SU-DHL-6 (cell line): Measurements from ENCODE around the gene NMU.

ENCODE experiments used
- H2AFZ ChIP-seq: fragments of 200-600 bp; sonication (generic); 2 replicates; pipeline ENCODE4 v1.6.1; 2014; ENCODE audit warnings: low read depth, mild to moderate bottlenecking, moderate library complexity, mixed read lengths, antibody characterized with exemption, low read length; ENCODE audit not compliant: severe bottlenecking
- H3F3A ChIP-seq: fragments of 200-600 bp; shearing (Covaris generic); 2 replicates; pipeline ENCODE4 v1.6.0; 2016; ENCODE audit warnings: antibody characterized with exemption, mild to moderate bottlenecking; ENCODE audit not compliant: insufficient read depth
- H3K27ac ChIP-seq: fragments of 200-600 bp; sonication (generic); 2 replicates; pipeline ENCODE4 v1.5.1; 2016; ENCODE audit warnings: low read depth, mild to moderate bottlenecking, low read length, moderate library complexity, mixed read lengths
- H3K27me3 ChIP-seq: fragments of 200-600 bp; sonication (generic), shearing (Covaris generic); 2 replicates; pipeline ENCODE4 v1.6.0; 2014; ENCODE audit warnings: mild to moderate bottlenecking, low read length
- H3K36me3 ChIP-seq: fragments of 200-600 bp; sonication (generic); 2 replicates; pipeline ENCODE4 v1.6.1; 2014; ENCODE audit warnings: mild to moderate bottlenecking, low read length, mixed read lengths
- H3K4me2 ChIP-seq: fragments of 300-600, 200-600 bp; shearing (Covaris generic), sonication (generic); 2 replicates; pipeline ENCODE4 v1.6.0; 2014; ENCODE audit warnings: low read length, low read depth, mild to moderate bottlenecking; ENCODE audit not compliant: poor library complexity, severe bottlenecking
- H3K4me3 ChIP-seq: fragments of 200-600 bp; sonication (generic); 2 replicates; pipeline ENCODE4 v1.5.1; 2014; ENCODE audit warnings: antibody characterized with exemption, low read length, mild to moderate bottlenecking, mixed read lengths; ENCODE audit not compliant: insufficient read depth, poor library complexity, severe bottlenecking
- H3K79me2 ChIP-seq: fragments of 200-600 bp; sonication (generic); 2 replicates; pipeline ENCODE4 v1.6.1; 2014; ENCODE audit warnings: mild to moderate bottlenecking, low read length, moderate library complexity; ENCODE audit not compliant: insufficient read depth
- H3K9ac ChIP-seq: fragments of 200-600 bp; sonication (generic); 2 replicates; pipeline ENCODE4 v1.7.0; 2014; ENCODE audit warnings: mild to moderate bottlenecking, low read length
- H3K9me2 ChIP-seq: fragments of 200-600 bp; sonication (generic); replicated peaks from 2 replicates; pipeline ENCODE4 v1.6.1; 2014; ENCODE audit warnings: low read length; ENCODE audit not compliant: insufficient read depth
- H3K9me3 ChIP-seq: fragments of 200-600 bp; sonication (generic); 2 replicates; pipeline ENCODE4 v1.6.1; 2014; ENCODE audit warnings: low read length, mixed read lengths; ENCODE audit not compliant: insufficient read depth
- H4K20me1 ChIP-seq: fragments of 200-600 bp; sonication (generic); 2 replicates; pipeline ENCODE4 v1.6.1; 2014; ENCODE audit warnings: low read depth, mild to moderate bottlenecking, antibody characterized with exemption, low read length, moderate library complexity, mixed read lengths
- EZH2phosphoT487 ChIP-seq: fragments of 200-600 bp; sonication (generic), shearing (Covaris generic); conservative IDR thresholded peaks from 2 replicates; pipeline ENCODE4 v1.6.1; 2018; ENCODE audit warnings: mild to moderate bottlenecking, antibody characterized with exemption, low read length, moderate library complexity, mixed read lengths
- TF ChIP-seq, protein P1 (sequence below): fragments of 200-600 bp; sonication (generic); IDR thresholded peaks from one replicate; pipeline ENCODE4 v1.5.1; 2017; ENCODE audit warnings: antibody characterized with exemption, mild to moderate bottlenecking, low read length, moderate library complexity; ENCODE audit not compliant: insufficient read depth, poor library complexity, severe bottlenecking

The NMU gene

DNA sequence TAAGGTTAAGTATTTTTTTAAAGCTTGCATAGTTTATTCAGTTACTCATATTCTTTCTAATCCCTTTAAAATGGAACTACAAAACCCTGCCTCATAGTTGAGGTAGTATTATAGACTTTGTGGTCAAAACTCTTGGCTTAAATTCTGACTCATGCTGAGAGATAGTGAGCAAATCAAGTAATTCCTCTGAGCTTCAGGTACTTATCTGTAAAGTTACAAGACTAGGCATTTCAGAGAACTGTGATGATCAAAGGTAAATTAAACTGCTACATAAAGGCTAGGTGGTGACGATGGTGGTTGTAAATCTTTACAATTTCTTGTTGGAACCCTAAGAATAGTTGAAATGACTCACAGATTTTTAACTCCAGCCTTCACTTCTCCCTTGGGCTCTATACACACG is 86.2 kb downstream of the NMU start:
- no peak for TF ChIP-seq EZH2phosphoT487
- TF ChIP-seq, protein P1, sequence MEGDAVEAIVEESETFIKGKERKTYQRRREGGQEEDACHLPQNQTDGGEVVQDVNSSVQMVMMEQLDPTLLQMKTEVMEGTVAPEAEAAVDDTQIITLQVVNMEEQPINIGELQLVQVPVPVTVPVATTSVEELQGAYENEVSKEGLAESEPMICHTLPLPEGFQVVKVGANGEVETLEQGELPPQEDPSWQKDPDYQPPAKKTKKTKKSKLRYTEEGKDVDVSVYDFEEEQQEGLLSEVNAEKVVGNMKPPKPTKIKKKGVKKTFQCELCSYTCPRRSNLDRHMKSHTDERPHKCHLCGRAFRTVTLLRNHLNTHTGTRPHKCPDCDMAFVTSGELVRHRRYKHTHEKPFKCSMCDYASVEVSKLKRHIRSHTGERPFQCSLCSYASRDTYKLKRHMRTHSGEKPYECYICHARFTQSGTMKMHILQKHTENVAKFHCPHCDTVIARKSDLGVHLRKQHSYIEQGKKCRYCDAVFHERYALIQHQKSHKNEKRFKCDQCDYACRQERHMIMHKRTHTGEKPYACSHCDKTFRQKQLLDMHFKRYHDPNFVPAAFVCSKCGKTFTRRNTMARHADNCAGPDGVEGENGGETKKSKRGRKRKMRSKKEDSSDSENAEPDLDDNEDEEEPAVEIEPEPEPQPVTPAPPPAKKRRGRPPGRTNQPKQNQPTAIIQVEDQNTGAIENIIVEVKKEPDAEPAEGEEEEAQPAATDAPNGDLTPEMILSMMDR, result no peak
- Histone ChIP-seq H3K27me3 (no peaks in the 10 kb centered on the region), H3K9ac (no peak overlapping the region), H3K79me2 (no peaks in the 10 kb centered on the region), H2AFZ (no peak overlapping the region), H3K4me3 (no peak overlapping the region), H3K9me2 (no peaks in the 10 kb centered on the region), H4K20me1 (no peaks in the 10 kb centered on the region), H3K27ac (no peak overlapping the region), H3K4me2 (no peak overlapping the region), H3K9me3 (no peaks in the 10 kb centered on the region), H3F3A (peaks cover 7% of the 10 kb centered on the region; the same call in 1 of the 2 replicates), H3K36me3 (no peaks in the 10 kb centered on the region)

DNA sequence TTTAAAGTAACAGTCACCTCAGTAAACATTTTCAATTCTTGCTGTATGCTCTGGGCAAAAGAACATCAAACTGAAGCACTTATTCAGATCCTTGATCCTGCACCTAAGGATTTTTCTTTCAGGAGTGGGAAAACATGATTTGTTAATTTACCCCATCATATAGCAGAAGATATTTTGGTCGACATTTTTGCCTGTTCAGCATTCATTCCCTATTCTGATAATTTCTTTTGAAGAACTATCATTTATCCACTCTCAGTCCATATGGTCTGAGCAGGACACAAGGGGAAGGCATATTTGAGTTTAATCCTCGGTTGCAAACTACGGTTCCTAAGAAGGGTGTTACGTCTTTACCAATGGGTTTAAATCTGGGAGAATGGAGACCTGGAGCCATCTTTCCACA is 88.2 kb downstream of the NMU start:
- Histone ChIP-seq H3K4me2 (peak overlapping the region; percentile 72), H3K27me3 (no peaks in the 10 kb centered on the region), H3F3A (peaks cover 7% of the 10 kb centered on the region; the same call in 1 of the 2 replicates), H3K36me3 (no peaks in the 10 kb centered on the region), H3K9me2 (no peaks in the 10 kb centered on the region), H3K4me3 (no peak overlapping the region), H4K20me1 (0 out of 2 replicates have a peak, but pooled peaks cover 3% of the 10 kb centered on the region), H3K9me3 (no peaks in the 10 kb centered on the region), H2AFZ (no peak overlapping the region), H3K79me2 (no peaks in the 10 kb centered on the region), H3K27ac (no peak overlapping the region), H3K9ac (no peak overlapping the region)
- TF ChIP-seq, protein P1, result no peak
- TF ChIP-seq EZH2phosphoT487, result no peak

DNA sequence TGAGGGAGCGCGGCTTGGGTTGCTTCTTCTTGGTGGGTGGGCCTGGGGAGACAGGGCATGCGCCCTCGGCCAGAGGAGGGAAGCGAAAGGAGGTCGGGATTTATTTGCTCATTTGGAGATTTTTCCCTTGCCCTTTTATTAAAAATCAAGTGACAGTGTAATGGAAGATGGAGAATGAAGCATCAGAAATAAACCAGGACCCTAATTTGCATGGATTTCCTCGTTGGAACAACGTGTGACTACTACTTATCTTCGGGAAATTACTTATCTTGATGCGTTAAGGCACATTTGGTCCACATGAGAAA is 88.7 kb downstream of the NMU start:
- Histone ChIP-seq H3K9ac (peak overlapping the region; percentile 60), H3K9me3 (no peaks in the 10 kb centered on the region), H4K20me1 (0 out of 2 replicates have a peak, but pooled peaks cover 3% of the 10 kb centered on the region), H3K27me3 (no peaks in the 10 kb centered on the region), H3K9me2 (no peaks in the 10 kb centered on the region), H3K79me2 (no peaks in the 10 kb centered on the region), H3K4me3 (peak overlapping the region; percentile 73), H3K36me3 (no peaks in the 10 kb centered on the region), H3K4me2 (peak overlapping the region; percentile 72), H3K27ac (no peak overlapping the region), H2AFZ (peak overlapping the region; percentile 84), H3F3A (peaks cover 7% of the 10 kb centered on the region; the same call in 1 of the 2 replicates)
- TF ChIP-seq, protein P1, result no peak
- no peak for TF ChIP-seq EZH2phosphoT487
